Vagina (tissue), 2 donors: Measurements from ENCODE around the gene TNNT3.

Experiments used
- POLR2A ChIP-seq, 2 donors: fragments of 450-650 bp; IDR thresholded peaks; one replicate each; pipeline ENCODE4 v1.6.1; 2017; ENCODE audit warnings: antibody characterized with exemption in 2 of 2, mild to moderate bottlenecking in 2 of 2, moderate library complexity in 2 of 2
- POLR2AphosphoS5 ChIP-seq, 2 donors: sonication (generic); formaldehyde crosslinking; IDR thresholded peaks; one replicate each; pipeline ENCODE4 v1.9.0; 2017; ENCODE audit warnings: antibody characterized with exemption in 2 of 2, mild to moderate bottlenecking in 2 of 2, low read depth in 1 of 2; ENCODE audit not compliant: insufficient read depth in 1 of 2
- TF ChIP-seq, protein P1 (sequence below), 3 experiments: fragments of 450-650 bp in 2 of 3; fragments of 200-600 bp in 1 of 3; sonication (generic) in 1 of 3; IDR thresholded peaks; one replicate each; pipeline ENCODE4 v1.5.1; 2017 to 2019; ENCODE audit warnings: antibody characterized with exemption in 3 of 3, mild to moderate bottlenecking in 2 of 3, moderate library complexity in 2 of 3

DNA sequence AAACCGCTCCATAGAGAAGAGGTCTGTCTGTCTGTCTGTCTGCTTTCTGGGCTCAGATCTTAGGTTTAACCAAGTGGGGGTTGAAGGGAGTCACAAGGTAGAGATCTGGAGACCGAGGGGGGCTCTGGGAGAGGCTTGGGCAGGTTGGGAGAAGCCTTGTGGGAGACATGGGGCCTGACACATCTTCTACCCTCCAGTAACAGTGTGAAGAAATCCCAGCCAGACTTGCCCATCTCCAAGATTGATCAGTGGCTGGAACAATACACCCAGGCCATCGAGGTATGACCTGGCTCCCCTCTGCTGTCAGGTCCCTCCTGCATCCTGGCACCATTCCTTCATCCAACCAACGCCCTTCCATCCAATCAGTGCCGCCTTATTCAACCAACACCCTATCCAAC is 35.2 kb upstream of the TNNT3 start:
- TF ChIP-seq, protein P1, sequence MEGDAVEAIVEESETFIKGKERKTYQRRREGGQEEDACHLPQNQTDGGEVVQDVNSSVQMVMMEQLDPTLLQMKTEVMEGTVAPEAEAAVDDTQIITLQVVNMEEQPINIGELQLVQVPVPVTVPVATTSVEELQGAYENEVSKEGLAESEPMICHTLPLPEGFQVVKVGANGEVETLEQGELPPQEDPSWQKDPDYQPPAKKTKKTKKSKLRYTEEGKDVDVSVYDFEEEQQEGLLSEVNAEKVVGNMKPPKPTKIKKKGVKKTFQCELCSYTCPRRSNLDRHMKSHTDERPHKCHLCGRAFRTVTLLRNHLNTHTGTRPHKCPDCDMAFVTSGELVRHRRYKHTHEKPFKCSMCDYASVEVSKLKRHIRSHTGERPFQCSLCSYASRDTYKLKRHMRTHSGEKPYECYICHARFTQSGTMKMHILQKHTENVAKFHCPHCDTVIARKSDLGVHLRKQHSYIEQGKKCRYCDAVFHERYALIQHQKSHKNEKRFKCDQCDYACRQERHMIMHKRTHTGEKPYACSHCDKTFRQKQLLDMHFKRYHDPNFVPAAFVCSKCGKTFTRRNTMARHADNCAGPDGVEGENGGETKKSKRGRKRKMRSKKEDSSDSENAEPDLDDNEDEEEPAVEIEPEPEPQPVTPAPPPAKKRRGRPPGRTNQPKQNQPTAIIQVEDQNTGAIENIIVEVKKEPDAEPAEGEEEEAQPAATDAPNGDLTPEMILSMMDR (IDR thresholded peaks at IDR 0.05), result no peak
- TF ChIP-seq POLR2A (IDR thresholded peaks at IDR 0.05), result no peak
- no peak for TF ChIP-seq POLR2AphosphoS5 (IDR thresholded peaks at IDR 0.05; ENCODE audit: insufficient read depth in 1 of 2, low read depth in 1 of 2)
